Measurements from ENCODE around the gene EXOC6. TPM values are rescaled to one million over a fixed set of nuclear protein-coding genes. Genes with fewer than 3 reads are reported as not detected.

The EXOC6 gene
- total and polyA plus RNA-seq, 2 of the 13 experiments (the other 11 are each of a cell fraction or from before 2014, with no cell fraction given), result 22.2 to 29.2 TPM

- TF ChIP-seq REXO4 (CRISPR knock-in tag; IDR thresholded peaks at IDR 0.05; ENCODE audit: borderline replicate concordance) (no peak), ZNF709 (CRISPR knock-in tag; IDR thresholded peaks at IDR 0.05) (no peak), YEATS4 (CRISPR knock-in tag; IDR thresholded peaks at IDR 0.05; ENCODE audit: borderline replicate concordance) (no peak), NFKB2 (CRISPR knock-in tag; IDR thresholded peaks at IDR 0.05; ENCODE audit: borderline replicate concordance) (no peak), ZNF629 (CRISPR knock-in tag; conservative IDR thresholded peaks at IDR 0.05) (no peak), PPARG (CRISPR knock-in tag; conservative IDR thresholded peaks at IDR 0.05) (no peak), POLR2G (IDR thresholded peaks at IDR 0.05; ENCODE audit: low read depth, low read length) (no peak), ZNF260 (CRISPR knock-in tag; IDR thresholded peaks at IDR 0.05; ENCODE audit: borderline replicate concordance, low read depth) (no peak), PAX8 (CRISPR knock-in tag; IDR thresholded peaks at IDR 0.05; ENCODE audit: borderline replicate concordance) (no peak), ZNF33B (CRISPR knock-in tag; IDR thresholded peaks at IDR 0.05) (no peak), ZNF773 (CRISPR knock-in tag; IDR thresholded peaks at IDR 0.05; ENCODE audit: borderline replicate concordance) (no peak)
- TF ChIP-seq, protein P1, sequence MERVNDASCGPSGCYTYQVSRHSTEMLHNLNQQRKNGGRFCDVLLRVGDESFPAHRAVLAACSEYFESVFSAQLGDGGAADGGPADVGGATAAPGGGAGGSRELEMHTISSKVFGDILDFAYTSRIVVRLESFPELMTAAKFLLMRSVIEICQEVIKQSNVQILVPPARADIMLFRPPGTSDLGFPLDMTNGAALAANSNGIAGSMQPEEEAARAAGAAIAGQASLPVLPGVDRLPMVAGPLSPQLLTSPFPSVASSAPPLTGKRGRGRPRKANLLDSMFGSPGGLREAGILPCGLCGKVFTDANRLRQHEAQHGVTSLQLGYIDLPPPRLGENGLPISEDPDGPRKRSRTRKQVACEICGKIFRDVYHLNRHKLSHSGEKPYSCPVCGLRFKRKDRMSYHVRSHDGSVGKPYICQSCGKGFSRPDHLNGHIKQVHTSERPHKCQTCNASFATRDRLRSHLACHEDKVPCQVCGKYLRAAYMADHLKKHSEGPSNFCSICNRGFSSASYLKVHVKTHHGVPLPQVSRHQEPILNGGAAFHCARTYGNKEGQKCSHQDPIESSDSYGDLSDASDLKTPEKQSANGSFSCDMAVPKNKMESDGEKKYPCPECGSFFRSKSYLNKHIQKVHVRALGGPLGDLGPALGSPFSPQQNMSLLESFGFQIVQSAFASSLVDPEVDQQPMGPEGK (CRISPR knock-in tag; IDR thresholded peaks at IDR 0.05), result no peak
- TF ChIP-seq, protein P2, sequence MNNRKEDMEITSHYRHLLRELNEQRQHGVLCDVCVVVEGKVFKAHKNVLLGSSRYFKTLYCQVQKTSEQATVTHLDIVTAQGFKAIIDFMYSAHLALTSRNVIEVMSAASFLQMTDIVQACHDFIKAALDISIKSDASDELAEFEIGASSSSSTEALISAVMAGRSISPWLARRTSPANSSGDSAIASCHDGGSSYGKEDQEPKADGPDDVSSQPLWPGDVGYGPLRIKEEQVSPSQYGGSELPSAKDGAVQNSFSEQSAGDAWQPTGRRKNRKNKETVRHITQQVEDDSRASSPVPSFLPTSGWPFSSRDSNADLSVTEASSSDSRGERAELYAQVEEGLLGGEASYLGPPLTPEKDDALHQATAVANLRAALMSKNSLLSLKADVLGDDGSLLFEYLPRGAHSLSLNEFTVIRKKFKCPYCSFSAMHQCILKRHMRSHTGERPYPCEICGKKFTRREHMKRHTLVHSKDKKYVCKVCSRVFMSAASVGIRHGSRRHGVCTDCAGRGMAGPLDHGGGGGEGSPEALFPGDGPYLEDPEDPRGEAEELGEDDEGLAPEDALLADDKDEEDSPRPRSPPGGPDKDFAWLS (CRISPR knock-in tag; IDR thresholded peaks at IDR 0.05; ENCODE audit: borderline replicate concordance), result no peak
- TF ChIP-seq, protein P3, sequence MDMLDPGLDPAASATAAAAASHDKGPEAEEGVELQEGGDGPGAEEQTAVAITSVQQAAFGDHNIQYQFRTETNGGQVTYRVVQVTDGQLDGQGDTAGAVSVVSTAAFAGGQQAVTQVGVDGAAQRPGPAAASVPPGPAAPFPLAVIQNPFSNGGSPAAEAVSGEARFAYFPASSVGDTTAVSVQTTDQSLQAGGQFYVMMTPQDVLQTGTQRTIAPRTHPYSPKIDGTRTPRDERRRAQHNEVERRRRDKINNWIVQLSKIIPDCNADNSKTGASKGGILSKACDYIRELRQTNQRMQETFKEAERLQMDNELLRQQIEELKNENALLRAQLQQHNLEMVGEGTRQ (IDR thresholded peaks at IDR 0.05; ENCODE audit: low read depth, low read length), result no peak
- TF ChIP-seq, protein P3 (CRISPR knock-in tag; IDR thresholded peaks at IDR 0.05; ENCODE audit: borderline replicate concordance), result no peak
Measured at GRCh38 chr10:92822964-92823363, 25.4 kb upstream of the EXOC6 start (continued).
